ENCODE measurements around the gene NUTM2A.
"Not testable (repeated sequence)": the region's sequence is repeated elsewhere in the genome, so short reads cannot be mapped to it uniquely, and the experiment has no call there.

Gene NUTM2A, protein sequence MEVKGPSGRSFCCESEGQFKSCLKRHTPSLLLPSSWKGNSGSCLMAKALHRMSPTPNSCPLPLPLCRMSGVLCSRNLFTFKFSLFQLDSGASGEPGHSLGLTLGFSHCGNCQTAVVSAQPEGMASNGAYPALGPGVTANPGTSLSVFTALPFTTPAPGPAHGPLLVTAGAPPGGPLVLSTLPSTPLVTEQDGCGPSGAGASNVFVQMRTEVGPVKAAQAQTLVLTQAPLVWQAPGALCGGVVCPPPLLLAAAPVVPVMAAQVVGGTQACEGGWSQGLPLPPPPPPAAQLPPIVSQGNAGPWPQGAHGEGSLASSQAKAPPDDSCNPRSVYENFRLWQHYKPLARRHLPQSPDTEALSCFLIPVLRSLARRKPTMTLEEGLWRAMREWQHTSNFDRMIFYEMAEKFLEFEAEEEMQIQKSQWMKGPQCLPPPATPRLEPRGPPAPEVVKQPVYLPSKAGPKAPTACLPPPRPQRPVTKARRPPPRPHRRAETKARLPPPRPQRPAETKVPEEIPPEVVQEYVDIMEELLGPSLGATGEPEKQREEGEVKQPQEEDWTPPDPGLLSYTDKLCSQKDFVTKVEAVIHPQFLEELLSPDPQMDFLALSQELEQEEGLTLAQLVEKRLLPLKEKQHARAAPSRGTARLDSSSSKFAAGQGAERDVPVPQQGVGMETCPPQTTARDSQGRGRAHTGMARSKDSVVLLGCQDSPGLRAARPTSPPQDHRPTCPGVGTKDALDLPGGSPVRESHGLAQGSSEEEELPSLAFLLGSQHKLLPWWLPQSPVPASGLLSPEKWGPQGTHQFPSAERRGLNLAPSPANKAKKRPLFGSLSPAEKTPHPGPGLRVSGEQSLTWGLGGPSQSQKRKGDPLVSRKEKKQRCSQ

DNA sequence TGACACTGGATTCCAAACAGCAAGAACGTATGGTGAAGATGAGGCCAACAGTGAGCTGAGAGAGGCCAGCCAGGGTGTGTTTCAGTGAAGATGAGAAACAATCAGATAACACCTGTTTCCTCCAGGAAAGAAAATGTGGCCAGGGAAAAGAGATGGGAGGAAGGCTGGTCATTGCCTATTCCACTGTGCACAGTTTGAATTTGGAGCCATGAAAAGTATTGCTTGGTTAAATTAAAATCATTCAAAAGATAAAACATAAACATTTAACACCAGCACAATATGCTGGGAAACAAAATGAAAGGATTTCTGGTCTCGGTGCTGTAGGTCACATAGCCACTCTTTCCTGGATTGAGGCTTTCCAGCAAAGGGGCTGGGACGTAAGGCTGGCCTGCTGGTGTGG, at the start of gene NUTM2A:
TSS of gene NUTM2A (plus strand) at position 301 of the 400 bp plus-strand sequence. CDS start 383 bp downstream, outside the sequence.
- DNase-seq: not testable (repeated sequence)

DNA sequence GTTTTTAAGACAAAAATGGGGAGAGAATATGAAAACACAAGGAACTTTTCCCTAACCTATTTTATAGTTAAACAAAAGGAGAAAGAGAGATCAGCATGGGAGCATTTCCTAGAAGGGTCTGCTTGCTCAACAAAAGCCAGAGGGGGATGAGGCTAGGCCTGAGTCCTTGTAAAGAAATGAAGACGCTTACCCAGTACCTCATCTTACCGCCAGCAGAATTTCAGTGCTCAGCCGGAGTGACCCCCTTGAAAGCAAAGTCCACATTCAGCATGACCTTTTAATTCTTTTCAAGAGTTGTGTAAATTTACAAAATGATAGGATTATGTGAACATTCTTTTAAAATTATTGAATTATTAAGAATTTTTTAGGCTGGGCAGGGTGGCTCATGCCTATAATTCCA, 47.7 kb upstream of the NUTM2A start:
- not testable (repeated sequence) for DNase-seq

DNA sequence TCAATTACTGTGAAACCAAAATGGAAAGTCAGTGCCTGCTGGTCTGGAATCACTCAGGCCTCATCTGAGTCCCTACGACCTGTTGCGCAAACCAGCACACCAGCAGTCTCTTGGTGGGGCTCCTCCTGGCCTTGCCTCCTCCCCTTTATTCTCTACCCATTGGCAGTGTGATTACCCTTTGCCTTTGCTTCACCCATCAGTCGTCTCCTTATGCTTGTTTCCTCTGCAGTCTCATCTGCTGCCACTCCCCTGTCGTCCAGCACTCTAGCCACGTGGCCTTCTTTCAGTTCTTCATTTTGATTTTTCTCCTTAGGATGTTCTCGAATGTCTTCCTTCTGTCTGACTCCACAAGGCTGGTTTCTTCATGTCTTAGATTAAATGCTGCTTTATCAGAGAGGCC, 40.8 kb upstream of the NUTM2A start:
- DNase-seq: not testable (repeated sequence)

DNA sequence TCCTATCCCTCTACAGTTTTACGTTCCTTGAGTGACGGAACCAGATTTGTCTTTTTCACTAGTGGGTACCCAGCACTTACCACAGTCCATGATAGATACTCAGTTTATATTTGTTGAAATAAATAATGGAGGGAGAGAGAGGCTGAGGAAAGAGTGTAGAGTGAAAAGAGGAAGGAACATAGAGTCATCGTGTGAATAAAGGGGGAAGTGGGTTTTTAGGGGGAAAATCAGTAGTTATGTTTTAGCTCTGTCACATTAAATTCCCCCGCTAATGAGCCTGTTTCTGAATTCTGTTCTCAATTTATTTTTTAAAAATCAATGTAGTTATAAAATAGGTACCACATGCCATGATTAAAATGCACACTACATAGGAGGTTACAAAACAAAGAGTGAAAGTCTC, 39.2 kb upstream of the NUTM2A start:
- DNase-seq: not testable (repeated sequence)

DNA sequence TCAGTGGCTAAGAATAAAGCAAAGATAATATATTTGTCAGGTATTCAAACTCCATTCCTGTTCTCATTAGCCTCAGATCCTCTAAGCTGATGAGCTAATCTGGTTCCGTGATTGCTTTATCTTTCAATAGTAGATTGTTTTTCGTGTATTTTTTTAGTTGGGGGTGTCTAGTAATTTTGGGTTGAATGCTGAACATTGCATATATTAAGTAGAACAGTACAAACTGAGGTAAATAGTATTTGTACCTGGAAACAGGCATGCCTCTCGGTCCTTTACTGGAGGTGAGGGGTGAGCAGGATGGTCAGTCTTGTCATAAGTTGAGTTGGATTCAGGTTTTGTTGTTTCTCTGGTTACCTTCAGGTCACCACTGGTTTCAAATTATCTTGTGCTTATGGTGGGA, 37.7 kb upstream of the NUTM2A start:
- not testable (repeated sequence) for DNase-seq

DNA sequence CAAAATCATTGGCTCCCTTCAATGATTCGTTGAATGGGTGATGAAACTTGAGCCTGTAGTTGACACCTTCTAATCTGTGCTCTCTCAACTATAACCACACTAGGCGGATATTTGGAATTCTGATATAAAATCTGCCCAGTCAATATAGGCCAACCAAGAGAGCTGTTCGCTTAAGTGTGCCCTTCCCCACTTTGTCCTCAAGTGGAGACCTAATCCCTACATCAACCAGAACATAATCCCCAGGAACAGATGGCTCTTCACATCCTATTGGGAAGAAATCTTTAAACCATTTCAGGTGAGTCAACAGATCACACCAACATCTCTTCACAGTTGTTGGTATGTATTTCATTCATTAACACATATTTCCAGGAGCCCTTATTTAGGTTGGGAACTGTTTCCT, 33.4 kb upstream of the NUTM2A start:
- DNase-seq: not testable (repeated sequence)

DNA sequence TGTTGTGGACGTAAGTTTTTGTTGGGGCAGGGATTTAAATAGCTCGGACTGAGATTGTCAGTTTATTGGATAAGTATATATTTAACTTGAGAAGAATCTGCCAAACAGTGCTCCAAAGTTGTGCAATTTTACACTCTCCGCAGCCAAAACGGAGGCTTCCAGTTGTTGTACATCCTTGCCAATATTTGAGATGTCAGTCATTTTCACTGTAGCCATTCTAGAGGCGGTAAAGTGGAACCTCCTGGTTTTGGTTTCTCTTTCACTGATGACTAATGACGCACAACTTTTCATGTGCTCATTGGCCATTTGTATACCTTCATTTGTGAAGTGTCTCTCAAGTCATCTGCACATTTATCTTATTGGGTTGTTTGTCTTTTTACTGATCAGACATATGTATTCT, 24.3 kb upstream of the NUTM2A start:
- peak; percentile 91 for DNase-seq

DNA sequence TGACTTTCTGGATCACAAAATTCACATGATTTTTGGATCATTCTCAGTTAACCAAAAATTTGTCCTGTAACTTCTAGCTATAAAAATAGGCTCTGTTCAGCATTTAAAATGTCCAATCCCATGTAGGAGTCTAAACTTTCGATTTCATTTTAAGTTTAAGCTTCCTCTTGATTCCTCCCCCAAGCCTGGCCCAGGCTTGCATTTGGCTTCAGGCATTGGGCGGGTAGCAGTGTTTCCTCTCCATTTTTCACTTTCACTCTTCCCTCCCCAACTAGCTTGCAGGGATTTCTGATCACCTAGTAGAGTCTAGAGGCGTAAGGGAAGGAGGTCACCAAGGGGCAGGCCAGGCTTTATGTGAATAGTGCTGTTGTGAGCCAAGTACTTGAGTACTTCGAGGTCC, 20.4 kb upstream of the NUTM2A start:
- not testable (repeated sequence) for DNase-seq

DNA sequence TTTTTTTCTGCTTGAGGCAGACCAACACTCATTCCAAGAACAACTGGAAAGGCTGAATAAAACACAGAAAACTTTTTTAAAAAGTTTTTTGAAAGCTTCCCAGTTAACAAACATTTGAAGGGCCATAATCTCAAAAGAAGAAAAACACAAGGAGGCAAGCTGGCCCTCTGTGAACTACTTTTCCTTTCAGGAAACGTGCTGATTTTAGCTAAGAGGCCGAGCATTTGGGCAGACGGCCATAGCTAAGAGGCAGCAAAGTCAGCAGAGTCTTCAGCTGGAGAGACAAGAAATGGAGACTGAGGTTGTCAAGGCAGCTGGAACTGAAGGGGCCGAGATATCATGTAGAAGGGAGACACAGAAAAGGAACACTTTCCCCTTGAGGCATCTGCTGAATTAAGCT, 18.3 kb upstream of the NUTM2A start:
- DNase-seq: not testable (repeated sequence)

DNA sequence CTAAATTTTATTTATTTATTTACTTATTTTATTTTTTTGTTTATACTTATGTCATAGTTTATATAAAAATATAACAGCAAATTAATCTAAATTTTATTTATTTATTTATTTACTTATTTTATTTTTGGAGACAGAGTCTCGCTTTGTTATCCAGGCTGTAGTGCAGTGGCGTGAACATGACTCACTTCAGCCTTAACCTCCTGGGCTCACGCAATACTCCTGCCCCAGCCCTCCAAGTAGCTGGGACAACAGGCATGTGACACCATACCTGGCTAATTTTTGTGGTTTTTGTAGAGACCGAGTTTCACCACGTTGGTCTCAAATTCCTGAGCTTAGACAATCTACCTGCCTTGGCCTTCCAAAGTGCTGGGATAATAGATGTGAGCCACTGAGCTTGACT, 14.9 kb upstream of the NUTM2A start:
- DNase-seq: not testable (repeated sequence)

DNA sequence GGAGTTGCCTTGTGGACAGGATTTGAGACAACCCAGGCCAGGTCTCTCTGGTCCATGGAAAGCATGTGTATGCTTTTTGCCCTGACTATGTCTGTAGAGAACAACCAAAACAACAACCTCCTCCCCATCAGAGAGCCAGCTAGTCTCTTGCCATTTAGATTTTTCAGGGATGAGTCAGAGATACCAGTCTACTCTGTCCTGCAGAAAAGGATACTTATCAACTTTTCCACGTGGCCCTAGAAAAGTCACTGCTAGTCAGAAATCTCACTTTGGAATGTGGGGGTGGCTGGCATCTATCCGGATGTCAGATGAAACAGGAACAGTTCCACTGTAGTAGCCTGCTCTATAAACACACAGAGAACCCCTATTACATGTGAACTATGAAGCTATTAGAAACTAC, 13.4 kb upstream of the NUTM2A start:
- DNase-seq: peak; percentile 81

DNA sequence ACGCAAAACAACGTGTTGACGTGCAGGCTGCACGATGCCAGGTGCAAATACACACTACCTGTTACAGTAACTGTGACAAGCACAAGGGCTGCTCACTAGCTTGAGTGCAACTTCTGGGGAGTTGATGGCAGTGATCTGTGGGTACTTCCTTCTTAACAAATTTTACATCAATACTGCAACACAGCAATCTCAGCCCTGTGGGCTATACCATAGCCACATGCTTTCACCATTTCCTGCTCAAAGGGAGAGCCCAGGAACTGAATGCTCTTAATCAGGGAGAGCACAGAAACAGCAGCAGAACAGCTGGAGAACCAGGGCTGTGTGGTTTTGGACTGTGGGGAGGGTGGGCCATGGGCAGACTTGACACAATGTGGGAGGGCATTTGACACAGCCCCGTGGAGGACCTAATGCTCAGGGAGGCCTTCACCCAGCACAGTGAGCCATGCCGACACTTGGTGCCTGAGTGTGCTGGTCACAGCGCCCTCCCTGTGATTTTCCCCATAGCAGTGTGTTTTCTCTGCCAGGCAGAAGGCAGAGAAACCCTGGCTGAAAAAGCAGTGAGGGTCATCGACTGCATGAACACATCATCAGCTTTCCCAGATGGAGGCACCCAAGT, 12.0 kb upstream of the NUTM2A start:
- DNase-seq: not testable (repeated sequence)

DNA sequence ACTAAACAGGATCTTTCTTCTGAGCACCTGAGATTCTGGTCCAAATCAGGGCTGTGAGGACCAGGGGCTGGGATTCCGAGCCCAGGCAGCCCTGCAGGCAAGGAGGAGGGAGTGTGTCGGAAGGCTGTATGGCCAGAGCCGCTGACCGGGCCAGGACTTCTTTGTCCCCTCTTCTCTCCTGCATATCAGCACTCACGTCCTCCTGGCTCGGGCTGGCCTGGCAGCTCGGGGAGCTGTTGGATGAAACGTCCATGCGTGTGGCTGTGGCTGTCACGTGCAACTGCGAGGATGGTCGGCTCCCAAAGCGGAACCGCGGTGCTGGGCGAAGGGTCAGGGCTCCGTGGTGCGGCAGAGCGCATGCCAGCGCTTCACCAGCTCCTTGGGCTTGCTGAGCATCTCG, 11.4 kb upstream of the NUTM2A start:
- not testable (repeated sequence) for DNase-seq

DNA sequence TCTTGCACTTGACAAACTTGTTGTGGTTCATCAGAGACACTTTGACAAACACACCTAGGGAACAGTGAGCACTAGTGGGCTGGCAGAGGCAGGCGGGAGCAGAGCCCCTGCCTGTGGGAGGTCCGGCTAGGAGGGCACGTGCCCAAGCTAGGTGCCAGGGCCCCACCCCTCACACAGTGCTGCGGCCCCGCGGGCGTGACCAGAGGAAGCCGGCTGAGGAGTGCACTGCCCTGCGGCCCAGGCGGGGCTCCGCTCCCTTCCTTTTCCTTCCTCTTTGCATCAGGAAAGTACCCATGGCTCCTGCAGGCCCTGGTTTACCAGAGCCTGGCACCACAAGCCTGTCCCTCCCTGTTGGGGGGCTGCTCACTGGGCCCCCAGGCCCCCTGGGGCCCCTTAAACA, 9.1 kb upstream of the NUTM2A start:
- not testable (repeated sequence) for DNase-seq

DNA sequence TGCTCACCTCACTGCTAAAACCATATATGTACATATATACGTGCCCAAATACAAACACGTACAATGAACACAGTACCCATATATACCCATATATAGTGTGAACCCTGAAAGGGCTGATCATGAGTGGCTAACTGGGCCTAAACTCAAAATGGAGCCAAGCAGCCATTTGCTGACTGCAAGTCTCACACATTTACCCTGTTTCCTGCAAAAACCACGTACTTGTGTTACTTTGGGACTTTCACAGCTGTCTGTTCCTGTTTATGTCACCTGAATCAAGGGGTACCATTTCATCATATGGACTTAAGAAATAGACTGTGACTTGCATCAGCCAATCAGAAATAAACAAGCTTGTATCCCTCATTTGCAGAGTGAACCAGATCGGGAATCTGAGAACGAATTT, 5.9 kb upstream of the NUTM2A start:
- not testable (repeated sequence) for DNase-seq

DNA sequence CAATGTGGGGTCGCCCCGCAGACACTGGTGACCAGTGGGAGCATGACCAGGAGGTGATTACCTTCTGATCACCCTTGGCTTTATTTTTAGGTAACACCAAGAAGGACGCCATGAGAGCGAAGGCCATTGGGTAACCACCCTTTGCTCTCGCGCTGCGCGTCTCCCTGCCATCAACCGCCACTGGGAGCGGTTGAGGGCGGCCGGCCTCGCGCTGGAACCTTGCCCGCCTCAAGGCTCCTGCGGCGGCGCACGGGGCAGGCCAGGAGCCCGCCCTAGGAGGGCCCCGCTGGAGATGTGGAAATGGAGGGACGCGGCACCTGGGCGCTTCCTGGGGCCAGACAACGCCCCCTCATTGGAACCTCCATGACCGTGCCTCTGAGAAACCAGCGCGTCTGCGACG, 2.5 kb upstream of the NUTM2A start:
- not testable (repeated sequence) for DNase-seq

DNA sequence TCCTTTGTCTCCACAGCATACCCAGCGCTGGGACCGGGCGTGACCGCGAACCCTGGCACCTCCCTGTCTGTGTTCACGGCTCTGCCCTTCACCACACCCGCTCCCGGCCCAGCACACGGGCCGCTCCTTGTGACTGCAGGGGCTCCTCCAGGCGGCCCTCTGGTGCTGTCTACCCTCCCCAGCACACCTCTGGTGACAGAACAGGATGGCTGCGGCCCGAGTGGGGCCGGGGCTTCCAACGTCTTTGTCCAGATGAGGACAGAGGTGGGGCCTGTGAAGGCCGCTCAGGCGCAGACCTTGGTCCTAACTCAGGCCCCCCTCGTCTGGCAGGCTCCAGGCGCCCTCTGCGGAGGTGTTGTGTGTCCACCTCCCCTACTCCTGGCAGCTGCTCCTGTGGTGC, 3.0 kb downstream of the NUTM2A start:
- not testable (repeated sequence) for DNase-seq

DNA sequence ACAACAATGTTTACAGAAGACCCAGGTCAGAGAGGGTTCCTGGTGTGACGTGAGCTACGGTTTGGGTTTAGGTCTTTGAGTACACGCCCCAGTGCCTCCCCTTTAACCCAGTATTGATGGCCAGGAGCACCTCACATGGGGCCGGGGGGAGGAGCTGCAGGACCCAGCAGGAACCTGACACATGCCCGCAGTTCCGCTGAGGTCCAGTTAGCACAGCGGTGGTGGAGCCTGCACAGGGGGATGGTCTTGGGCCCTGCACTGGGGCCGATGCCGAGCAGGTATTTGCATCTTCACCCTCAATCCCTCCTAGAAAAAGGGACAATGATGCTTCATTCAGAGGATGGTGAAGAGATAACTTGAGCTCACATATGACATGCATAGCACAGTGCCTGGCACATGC, 4.0 kb downstream of the NUTM2A start:
- not testable (repeated sequence) for DNase-seq

DNA sequence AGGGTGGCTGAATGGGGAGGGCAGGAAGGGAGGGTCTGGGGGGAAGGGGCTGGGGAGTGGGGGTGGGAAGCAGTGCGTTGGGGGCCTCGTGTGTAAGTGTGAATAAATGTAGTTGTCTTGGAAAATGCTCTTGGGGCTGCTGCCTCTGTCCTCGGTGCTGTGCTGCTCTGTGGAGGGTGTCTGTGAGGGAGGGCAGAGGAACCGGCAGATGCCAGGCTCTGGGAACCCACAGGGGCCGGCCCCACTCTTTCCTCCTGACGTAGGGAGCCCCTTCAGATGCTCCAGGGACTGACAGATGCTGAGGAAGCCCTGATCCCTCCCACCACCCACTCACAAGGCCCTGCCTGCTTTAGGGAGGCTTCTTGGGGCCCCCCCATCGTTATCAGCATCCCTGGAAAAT, 9.6 kb downstream of the NUTM2A start:
- DNase-seq: not testable (repeated sequence)

DNA sequence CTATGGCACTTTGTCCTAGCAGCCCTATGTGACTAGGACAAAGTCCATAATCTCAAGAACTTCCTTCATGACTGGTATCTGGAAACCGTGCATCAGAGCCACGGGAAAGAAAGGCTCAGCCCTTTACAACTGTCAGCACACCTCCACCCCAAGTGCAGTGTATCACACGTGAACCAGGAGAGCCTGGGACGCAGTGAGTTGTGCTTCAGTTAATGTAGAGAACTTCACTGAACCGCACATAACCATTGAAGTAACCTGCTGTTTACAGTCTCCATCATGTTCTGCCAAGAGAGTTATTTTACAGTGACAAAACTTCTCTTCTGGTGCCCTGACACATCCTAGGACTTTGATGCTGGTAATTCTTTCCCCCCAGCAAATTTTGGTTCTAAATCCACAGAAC, 12.0 kb downstream of the NUTM2A start:
- DNase-seq: not testable (repeated sequence)

DNA sequence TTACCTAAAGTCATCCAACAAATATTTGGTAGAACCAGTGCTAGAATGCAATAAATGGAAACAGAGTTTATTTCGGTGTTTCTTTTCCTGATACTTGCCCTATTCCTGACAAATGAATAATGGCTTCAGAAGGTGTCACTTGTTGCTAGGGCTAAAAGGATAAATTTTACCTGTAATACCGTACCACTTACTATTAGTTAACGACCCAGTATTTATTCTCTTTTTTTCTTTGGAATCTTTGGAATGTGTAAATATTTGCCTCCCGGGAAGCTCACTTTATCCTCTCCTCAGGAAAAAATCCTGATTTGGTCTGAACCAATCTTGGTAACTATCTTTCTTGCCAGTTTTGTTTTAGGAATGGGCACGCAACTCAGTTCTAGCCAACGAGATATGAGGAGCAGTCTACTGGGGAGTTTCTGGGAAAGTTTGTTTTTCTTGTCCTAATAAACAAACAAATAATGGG, 14.1 kb downstream of the NUTM2A start:
- DNase-seq: not testable (repeated sequence)

DNA sequence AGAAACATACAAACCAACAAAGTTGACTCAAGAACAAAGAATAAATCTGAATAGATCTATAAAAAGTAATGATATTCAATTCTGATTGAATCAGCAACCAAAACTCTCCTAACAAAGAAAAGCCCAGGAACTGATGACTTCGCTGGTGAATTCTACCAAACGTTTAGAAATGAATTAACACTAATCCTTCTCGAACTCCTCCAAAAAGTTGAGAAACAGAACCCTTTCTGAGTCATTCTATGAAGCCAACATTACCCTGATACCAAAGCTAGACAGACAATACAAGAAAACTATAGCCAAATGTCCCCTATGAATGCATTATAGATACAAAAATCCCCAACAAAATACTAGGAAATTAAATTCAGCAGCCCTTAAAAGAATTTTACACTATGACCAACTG, 16.9 kb downstream of the NUTM2A start:
- DNase-seq: not testable (repeated sequence)

DNA sequence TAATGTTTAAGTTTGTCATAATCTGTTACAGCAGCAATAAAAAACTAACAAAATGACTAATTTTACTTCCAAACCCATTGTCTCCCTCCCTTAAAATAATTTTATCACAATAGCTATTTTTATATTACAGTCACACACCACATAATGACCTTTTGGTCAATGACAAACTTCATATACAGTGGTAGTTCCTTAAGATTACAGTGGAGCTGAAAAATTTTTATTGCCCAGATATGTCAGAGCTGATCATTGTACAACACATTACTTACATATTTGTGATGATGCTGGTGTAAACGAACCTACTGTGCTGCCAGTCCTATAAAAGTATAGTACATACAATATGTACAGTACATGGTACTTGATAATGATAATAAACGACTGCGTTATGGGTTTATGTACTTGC, 22.1 kb downstream of the NUTM2A start:
- DNase-seq: not testable (repeated sequence)
